Lower lobe of right lung (tissue), 2 donors: ENCODE results near the gene PLA2G4A. TPM values are rescaled to one million over a fixed set of nuclear protein-coding genes. Genes with fewer than 3 reads are reported as not detected.

Experiments
- ATAC-seq, 2 donors: fragments of 200-7000 bp; cut with Tn5 transposase; one replicate each; pipeline ENCODE4 v1.9.1; 2020 to 2022; ENCODE audit warnings: mild to moderate bottlenecking in 2 of 2, moderate library complexity in 2 of 2
- DNase-seq: peaks from one replicate; pipeline ENCODE4 v3.0.0-alpha.2; 2020
- H3K27ac ChIP-seq: fragments of 200-600 bp; one replicate; pipeline ENCODE4 v1.8.0; 2022
- H3K27me3 ChIP-seq: fragments of 200-600 bp; one replicate; pipeline ENCODE4 v1.8.0; 2022; ENCODE audit warnings: low read depth
- H3K36me3 ChIP-seq: fragments of 200-600 bp; one replicate; pipeline ENCODE4 v1.8.0; 2022; ENCODE audit warnings: mild to moderate bottlenecking
- H3K4me1 ChIP-seq: fragments of 200-600 bp; one replicate; pipeline ENCODE4 v1.8.0; 2022
- H3K4me3 ChIP-seq: fragments of 200-600 bp; one replicate; pipeline ENCODE4 v1.8.0; 2022; ENCODE audit warnings: mild to moderate bottlenecking
- H3K9me3 ChIP-seq: fragments of 200-600 bp; one replicate; pipeline ENCODE4 v1.8.0; 2022
- intact Hi-C: fragments of 100-400 bp; cut with DNase I; formaldehyde crosslinking; loops from one replicate; pipeline ENCODE4 v1.11.0; 2022
- total RNA-seq: library from RNA; stranded (reverse); fragmentation: NEBNext Ultra II Directional; extraction: Animal tissue kit (Norgen Biotek cat#: 25700); gene quantifications from one replicate; pipeline ENCODE4 v1.2.1, GENCODE V29; 2021
- TF ChIP-seq, protein P1 (sequence below): fragments of 200-600 bp; IDR thresholded peaks from one replicate; pipeline ENCODE4 v1.8.0; 2022; ENCODE audit warnings: antibody characterized with exemption, mild to moderate bottlenecking
- donor health status: DM: no; HTN: yes; CAD: no; lungs with severe emphysema.

The PLA2G4A gene
- total RNA-seq, 1 donor from 2014 or later: 10.1 TPM

DNA sequence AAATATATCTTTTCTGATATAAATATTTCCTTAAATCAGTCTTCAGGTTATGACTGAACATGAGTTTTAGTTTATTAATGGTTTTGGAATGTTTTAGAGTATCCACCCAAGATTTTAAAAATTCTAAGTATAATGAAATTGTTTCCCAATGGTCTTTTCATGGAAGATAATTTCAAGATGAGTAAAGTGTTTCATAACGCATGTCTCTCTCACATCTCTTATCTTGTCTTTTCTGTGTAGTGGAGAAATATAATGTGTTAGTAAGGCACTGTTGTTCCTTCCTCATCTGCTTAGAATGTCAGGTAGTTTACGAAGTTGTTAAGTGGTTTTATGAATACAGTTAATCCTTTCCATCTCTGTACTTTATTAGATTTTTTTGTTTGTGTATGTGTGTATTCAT is 49.6 kb downstream of the PLA2G4A start:
- TF ChIP-seq, protein P1, sequence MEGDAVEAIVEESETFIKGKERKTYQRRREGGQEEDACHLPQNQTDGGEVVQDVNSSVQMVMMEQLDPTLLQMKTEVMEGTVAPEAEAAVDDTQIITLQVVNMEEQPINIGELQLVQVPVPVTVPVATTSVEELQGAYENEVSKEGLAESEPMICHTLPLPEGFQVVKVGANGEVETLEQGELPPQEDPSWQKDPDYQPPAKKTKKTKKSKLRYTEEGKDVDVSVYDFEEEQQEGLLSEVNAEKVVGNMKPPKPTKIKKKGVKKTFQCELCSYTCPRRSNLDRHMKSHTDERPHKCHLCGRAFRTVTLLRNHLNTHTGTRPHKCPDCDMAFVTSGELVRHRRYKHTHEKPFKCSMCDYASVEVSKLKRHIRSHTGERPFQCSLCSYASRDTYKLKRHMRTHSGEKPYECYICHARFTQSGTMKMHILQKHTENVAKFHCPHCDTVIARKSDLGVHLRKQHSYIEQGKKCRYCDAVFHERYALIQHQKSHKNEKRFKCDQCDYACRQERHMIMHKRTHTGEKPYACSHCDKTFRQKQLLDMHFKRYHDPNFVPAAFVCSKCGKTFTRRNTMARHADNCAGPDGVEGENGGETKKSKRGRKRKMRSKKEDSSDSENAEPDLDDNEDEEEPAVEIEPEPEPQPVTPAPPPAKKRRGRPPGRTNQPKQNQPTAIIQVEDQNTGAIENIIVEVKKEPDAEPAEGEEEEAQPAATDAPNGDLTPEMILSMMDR: no peak
- no peak for ATAC-seq
- intact Hi-C loops: no loop called here
- no peaks in the 10 kb centered on the region for H3K36me3 ChIP-seq
- H3K9me3 ChIP-seq: no peaks in the 10 kb centered on the region
- DNase-seq: no peak
- H3K4me1 ChIP-seq: no peaks in the 10 kb centered on the region
- no peak overlapping the region for H3K4me3 ChIP-seq
- H3K27me3 ChIP-seq: no peaks in the 10 kb centered on the region
- H3K27ac ChIP-seq: no peak overlapping the region

DNA sequence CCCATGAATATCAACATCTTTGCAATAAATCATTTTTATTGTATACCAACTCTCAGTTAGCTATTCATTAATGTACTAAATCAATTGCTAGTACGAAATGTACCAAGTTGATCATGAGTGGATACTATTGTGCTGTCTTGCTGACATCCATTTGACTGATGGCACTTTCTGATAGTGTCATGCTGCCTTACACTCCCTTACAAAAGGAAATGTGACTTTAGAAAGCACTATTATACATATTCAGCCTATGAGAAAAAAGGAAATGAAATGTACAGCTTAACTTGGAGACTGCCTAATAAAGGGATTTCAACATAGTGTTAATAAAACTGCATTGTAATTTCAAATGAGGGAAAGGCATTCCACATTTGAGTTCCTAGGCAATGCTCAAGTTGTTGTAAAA is 52.2 kb downstream of the PLA2G4A start:
- Histone ChIP-seq H3K27me3 (no peaks in the 10 kb centered on the region), H3K36me3 (no peaks in the 10 kb centered on the region), H3K9me3 (no peaks in the 10 kb centered on the region), H3K4me1 (no peaks in the 10 kb centered on the region), H3K27ac (no peak overlapping the region), H3K4me3 (no peak overlapping the region)
- TF ChIP-seq, protein P1: no peak
- no peak for DNase-seq
- intact Hi-C loops: no loop called here
- no peak for ATAC-seq

DNA sequence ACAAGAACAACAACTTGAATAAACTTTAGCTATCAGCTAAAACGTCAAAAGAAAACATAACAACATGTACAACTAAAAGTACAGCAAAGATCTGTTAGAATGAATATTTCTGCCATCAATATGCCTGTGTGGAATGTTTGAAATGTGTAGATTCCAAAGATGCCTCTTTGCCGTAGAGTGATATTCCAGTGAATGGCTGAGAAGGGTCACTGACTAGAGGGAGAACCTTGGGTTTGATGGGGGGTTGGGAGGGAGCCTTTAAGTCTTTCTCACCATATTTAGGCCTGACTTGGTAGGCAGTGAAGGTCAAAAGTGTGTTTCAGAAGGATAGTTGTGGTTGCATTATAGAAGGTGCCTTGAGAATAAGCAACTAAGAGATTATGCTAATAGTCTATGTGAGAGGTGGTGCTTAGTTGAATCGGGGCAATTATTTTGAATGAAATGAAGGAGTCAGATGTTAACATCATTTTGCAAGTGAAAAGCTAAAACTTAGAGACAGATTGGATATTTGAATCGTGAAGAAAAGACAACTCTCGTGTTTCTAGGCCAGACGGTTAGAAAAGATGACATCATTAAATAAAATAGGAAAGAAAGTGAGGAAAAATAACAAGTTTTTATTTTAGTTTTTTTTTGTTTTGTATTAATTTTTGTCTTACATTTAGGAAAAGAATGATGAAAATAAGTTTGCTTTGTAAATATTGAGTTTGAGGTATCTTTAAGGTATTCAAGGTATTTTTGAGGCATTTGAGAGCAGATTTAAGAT is 53.8 kb downstream of the PLA2G4A start:
- Histone ChIP-seq H3K4me3 (no peak overlapping the region), H3K27ac (no peak overlapping the region), H3K27me3 (no peaks in the 10 kb centered on the region), H3K4me1 (no peaks in the 10 kb centered on the region), H3K36me3 (no peaks in the 10 kb centered on the region), H3K9me3 (no peaks in the 10 kb centered on the region)
- TF ChIP-seq, protein P1: no peak
- ATAC-seq (no peak), DNase-seq (no peak)
- intact Hi-C loops: no loop called here

DNA sequence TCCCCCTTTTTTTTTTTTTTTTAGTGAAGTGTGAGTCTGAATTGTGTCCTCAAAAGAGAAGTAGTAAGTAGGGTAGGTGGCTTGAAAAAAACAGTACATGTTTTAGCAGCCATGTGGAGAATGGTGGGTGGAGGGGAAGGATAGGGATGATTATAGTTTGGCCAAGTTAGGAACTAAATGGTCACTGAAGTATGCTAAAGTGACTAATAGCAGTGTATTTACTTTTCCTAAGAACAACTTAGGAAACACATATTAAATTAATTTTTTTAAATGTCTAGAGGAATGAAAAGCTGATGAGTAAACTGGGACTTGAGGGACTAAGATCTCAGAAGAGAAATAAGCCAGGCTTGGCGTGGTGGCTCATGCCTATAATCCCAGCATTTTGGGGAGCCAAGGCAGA is 55.5 kb downstream of the PLA2G4A start:
- TF ChIP-seq, protein P1: no peak
- Histone ChIP-seq H3K27ac (no peak overlapping the region), H3K9me3 (no peaks in the 10 kb centered on the region), H3K27me3 (no peaks in the 10 kb centered on the region), H3K4me3 (no peak overlapping the region), H3K4me1 (no peaks in the 10 kb centered on the region), H3K36me3 (no peaks in the 10 kb centered on the region)
- ATAC-seq (no peak), DNase-seq (no peak)
- intact Hi-C loops: no loop called here

DNA sequence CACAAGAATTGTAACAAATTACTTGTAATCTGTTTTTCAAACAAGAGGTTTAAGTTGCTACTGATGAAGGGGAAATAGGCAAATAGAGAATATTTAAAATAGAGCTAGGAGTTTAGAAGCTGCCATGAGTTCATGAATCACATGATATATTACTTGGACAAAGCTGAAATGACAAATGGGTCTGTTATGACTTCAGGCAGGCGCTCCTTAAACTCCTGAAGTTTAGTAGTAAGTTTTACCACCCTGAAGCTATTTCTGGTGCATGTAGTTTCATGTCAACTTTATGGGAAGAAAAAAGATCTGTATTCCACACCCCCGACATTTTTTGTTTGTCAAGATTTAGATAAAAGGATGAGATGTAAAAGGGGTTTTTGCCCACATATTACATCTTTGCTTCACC is 58.5 kb downstream of the PLA2G4A start:
- no peaks in the 10 kb centered on the region for H3K4me1 ChIP-seq
- H3K9me3 ChIP-seq: no peaks in the 10 kb centered on the region
- H3K27me3 ChIP-seq: no peaks in the 10 kb centered on the region
- DNase-seq (no peak), ATAC-seq (no peak)
- H3K4me3 ChIP-seq: no peak overlapping the region
- TF ChIP-seq, protein P1: no peak
- H3K36me3 ChIP-seq: no peaks in the 10 kb centered on the region
- intact Hi-C loops: no loop called here
- H3K27ac ChIP-seq: no peak overlapping the region
